ENCODE data around the gene MICAL1. TPM values are rescaled to one million over a fixed set of nuclear protein-coding genes. Genes with fewer than 3 reads are reported as not detected.

Gene MICAL1
- total RNA-seq, 1 donor from 2014 or later, result 38.8 TPM

- no peak for DNase-seq (ENCODE audit: low read depth, low spot score)
These were observed 575 bp upstream of the MICAL1 start for GRCh38 chr6:109456111-109456583.

- no peak for DNase-seq (ENCODE audit: low read depth, low spot score)
These were observed 806 bp downstream of the MICAL1 start for GRCh38 chr6:109454496-109455436.

- DNase-seq (ENCODE audit: low read depth, low spot score), result no peak
These were observed 1.7 kb downstream of the MICAL1 start for GRCh38 chr6:109453594-109454495.

DNA sequence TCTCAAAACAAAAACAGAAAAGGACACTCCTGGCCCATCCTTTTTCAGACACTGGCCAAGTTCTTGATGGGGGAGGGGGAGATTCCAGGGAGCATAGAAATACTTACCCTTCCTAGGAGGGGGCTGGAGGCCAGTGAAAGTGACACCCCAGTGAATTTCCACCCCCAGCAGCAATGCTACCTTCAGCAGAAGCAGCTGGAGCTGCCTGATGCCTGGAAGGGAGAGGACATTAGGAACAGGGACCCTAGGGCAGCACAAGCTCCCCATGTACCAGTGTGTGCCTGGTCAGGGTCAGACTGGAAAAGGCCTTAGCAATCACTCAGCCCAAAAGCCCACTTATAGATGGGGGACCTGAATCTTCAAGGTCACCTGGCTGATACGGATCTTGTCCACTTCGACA, 2.4 kb downstream of the MICAL1 start:
- no peak for DNase-seq (ENCODE audit: low read depth, low spot score)

DNA sequence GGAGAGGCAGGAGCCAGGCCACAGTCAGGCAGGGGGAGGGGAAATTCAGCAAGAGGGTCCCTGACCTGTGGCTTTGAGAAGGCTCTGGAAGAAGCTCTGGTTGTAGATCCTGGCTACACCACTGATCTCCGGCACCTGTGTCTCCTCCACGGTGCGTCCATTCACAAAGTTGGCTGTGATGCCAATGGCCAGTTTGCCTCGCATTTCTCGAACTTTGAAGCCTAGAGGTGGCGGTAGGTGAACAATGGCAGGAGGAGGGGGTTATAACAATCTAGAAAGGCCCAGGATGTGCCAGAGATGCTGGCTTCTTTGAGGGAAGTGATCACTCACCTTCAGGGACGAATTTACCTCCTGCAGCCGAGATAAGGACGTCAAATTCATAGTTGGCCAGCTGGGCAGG, 3.4 kb downstream of the MICAL1 start:
- DNase-seq (ENCODE audit: low read depth, low spot score), result no peak

DNA sequence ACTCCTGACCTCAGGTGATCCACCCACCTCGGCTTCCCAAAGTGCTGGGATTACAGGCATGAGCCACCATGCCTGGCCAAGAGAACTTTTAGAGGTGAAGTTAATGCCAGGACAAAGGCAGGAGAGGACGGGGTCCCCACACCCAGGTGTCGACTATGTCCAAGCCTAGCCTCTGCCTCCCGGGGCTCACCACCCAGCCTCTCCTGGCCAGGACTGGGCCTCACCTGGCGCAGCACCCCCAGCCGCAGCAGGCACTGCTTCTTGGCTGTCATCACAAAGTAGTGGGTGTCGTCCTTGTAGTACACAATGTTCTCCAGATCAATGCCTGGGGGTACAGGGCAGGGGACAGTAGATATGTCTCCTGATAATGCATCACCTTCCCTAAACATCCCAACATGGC, 4.2 kb downstream of the MICAL1 start:
- DNase-seq (ENCODE audit: low read depth, low spot score), result no peak

DNA sequence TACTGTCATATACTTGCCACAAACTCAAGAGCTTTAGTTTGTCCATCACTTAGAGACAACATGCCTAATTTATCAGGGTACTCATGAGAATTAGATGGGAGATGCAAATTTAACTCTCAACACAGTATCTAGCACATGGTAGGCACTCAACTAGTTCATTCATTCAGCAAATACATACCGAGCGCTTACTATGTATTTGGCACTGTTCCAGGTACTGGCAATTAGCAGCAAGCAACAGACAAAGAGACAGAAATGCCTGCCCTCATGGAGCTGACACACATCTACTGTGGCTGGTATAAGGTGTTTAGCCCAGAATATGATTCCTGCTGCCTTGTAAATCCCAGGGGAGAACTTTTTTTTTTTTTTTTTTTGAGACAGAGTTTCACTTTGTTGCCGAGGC, 4.8 kb downstream of the MICAL1 start:
- DNase-seq (ENCODE audit: low read depth, low spot score), result no peak

DNA sequence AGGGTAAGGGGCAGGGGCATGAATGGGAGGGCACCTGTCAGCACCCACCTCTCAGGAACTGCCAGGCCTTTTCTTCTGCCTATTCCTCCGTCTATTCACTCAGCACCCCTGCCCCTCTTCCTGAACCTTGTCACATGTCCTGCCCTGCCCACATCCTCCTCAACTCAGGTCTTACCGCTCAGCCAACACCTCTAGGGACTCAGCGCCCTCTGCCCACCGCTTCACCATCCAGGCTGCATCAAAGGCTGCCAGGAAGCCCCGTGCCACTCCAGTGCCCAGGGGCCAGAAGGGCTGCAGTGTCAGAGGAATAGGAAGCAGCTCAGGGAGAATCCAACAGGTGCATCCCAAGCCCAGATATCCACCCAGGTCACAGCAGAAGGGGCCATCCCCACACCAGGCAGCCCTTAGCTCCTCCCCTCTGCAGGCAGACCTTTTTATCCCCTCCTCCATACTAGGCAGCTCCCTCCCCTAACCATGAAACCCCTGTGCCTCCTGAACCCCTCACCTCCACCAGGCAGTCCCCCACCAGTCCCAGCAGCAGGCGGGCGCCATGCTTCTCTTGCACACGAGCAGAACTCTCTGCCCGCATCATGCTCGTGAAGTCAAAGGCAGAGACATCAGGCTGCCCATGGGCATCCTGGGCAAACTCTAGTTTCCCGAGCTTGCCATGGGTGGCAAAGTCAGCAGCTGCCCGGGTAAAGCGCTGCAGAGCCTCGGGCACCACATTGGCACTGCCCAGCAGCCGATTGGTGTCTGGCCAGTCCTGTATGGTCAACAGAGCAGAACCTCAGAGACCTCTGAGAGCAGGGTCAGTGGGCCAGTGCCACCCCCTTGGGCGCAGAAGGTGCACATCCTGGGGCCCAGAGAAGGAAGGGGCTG, 5.5 kb downstream of the MICAL1 start:
- no peak for DNase-seq (ENCODE audit: low read depth, low spot score)

- no peak for DNase-seq (ENCODE audit: low read depth, low spot score)
These were observed 6.3 kb downstream of the MICAL1 start for GRCh38 chr6:109449064-109449794.

GRCh38 chr6:109448615-109449014, 7.0 kb downstream of the MICAL1 start:
- DNase-seq (ENCODE audit: low read depth, low spot score), result no peak

DNA sequence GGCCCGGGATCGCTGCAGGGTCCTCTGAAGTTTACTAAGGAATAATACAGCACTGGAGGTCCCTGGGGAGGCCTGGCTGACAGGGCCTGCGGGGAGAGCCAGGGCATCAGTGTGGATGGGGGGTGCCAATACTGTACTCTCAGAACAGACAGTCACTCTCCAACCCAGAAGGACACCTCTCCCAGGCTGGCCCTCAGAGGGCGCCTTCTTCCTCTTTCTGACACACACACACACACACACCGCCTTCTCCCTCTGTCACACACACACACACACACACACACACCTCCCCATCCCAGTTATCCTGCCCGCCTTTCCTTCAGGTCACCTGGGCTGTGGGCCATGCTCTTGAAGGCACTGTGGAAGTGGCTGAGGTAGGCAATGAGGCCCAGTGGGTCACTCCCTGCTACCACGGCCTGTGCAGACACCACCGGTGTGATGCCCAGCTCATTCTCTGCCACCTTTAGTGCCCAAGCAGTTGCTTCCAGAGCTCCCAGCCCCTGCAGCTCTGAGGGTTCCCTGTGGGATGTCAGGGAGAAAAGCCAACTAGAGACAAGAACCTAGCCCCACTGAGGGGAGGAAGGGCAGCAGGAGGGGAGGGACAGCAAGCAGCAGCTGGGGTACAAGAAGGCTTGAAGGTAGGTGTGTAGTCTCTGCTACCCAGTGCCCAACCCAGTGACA, 7.6 kb downstream of the MICAL1 start:
- DNase-seq (ENCODE audit: low read depth, low spot score), result no peak

DNA sequence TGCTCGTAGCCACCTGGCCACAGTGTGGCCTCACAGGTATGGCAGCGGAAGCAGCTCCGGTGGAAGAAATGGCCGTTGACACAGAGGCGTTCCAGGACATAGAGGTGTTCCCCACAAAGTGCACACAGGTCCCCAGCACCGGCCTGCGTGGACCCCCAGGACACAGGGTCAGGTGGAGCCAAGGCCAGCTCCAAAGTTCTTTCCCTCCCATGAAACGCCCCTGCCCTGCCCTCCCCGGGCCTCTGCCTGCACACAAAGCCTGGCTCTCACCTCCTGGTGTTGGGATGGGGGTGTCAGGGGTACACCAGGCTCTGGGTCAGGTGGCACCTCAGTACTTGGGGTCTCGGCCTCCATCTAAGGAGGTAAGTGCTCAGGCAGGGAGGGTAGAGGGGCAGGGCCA, 8.5 kb downstream of the MICAL1 start:
- DNase-seq (ENCODE audit: low read depth, low spot score), result no peak

DNA sequence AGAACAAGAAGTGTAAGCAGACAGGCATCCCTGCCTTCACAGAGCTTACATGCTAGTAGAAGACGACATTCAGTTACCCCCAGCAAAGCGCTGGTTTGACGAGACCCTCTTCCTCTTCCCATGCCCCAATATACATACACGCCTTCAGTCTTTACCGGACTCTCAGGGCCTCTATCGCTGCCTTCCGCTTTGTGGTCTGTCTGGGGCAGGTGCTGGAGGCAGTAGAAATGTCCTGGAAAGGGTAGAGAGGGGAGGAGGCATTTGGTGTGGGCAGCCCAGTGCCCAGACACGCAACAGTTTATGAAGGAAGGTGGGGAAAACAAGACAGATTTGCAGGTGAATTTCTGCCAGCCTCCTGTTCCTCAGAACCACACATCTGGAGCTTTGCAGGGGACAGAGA, 9.0 kb downstream of the MICAL1 start:
- no peak for DNase-seq (ENCODE audit: low read depth, low spot score)

DNA sequence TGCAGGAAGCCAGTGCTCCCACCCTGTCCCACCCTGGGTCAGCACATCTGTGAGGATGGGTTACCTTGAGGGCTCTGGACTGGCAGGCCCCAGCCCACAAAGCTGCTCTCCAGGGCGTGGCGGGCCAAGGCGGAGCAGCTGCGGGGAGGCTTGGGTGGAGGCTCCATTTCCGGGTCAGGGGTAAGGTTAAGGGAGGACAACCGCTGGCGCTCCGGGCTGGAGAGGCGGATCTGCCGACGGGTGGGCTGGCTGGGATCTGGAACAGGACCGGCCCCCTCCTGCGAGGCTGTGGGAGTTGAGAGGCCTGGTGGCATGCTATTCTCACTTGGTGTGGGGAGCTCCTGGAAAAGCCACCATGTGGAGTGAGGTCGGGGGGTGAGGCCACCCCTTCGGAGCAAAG, 9.5 kb downstream of the MICAL1 start:
- no peak for DNase-seq (ENCODE audit: low read depth, low spot score)

DNA sequence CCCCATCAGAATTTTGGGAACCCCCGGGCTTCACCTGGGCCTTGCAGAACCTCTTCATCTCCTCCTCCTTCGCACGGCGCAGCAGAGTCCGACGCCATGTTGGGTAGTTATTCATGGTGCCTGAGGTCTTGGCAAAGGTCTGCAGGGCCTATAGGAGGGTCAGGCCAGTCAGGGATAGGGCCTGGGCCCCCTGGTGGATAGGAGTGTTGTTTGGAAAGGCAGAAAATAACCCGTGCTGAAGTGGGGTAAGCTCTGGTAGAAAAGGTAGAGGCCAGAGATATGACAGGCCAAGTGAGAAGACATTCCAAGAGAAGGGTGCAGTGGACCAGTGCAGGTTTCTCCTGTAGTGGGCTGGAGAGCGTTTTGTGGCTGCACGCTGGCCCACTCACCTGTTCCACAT, 10.2 kb downstream of the MICAL1 start:
- DNase-seq (ENCODE audit: low read depth, low spot score), result no peak

- no peak for DNase-seq (ENCODE audit: low read depth, low spot score)
These were observed 12.1 kb downstream of the MICAL1 start for GRCh38 chr6:109443425-109443950.

DNA sequence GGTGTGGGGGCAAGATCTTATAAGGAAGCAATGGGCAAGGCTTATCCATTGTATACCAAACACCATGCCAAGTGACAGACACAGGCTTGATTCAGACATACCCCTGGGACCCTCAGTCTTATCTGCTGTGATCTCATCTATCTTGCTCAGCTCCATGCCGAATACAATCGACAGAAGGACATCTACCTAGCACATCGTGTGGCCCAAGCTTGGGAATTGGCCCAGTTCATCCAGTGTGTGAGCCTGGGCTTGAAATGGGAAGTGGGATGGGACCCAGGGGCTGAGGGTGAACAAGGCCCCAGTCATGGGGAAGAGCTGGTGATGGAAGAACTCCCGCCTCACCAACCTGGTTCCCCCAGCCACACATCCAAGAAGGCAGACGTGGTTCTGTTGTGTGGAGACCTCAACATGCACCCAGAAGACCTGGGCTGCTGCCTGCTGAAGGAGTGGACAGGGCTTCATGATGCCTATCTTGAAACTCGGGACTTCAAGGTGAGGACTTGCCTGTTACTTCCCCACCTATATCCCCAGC, 13.1 kb downstream of the MICAL1 start:
- DNase-seq (ENCODE audit: low read depth, low spot score), result no peak

GRCh38 chr6:109441069-109441816, 14.3 kb downstream of the MICAL1 start:
- DNase-seq (ENCODE audit: low read depth, low spot score), result no peak

Measured in pulmonary artery endothelial cell (primary cell).